ENCODE results near the gene IRF2. TPM values are rescaled to one million over a fixed set of nuclear protein-coding genes. Genes with fewer than 3 reads are reported as not detected.

The IRF2 gene
- total RNA-seq, 2 donors from 2014 or later: 35.3 to 68.0 TPM

DNA sequence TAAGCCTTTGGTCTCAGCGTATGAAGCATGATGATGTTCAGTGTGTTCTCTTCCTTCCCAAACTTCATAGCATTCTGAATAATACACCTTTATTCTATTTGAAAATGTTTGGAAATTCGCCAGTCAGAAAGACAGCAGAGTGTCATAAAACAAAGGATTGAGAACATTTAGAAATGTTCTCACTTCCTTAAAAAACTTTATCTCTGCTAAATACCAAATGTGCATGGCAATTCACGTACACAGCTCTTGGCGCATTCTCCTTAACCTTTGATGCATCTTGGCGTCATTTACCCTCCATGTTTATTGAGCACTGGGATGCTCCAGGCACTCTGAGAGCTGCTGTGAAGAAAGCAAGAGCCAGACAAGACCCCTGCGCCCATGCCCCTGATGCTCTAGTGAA lies 7.2 kb upstream of the IRF2 start:
- no peak for TF ChIP-seq CTCF (IDR thresholded peaks at IDR 0.05)
- no peak for ATAC-seq (ENCODE audit: insufficient number of reproducible peaks, low FRiP score, low read depth)
- no peak overlapping the region for H3K27ac ChIP-seq
- peaks cover 7 to 8% of the 10 kb centered on the region in 2 donors for H3K4me1 ChIP-seq (ENCODE audit: control insufficient read depth in 1 of 2, low read depth in 2 of 2)
- no peaks in the 10 kb centered on the region for H3K36me3 ChIP-seq
- no peak for DNase-seq (ENCODE audit: low spot score)
- no peak overlapping the region for H3K4me3 ChIP-seq
- H3K9me3 ChIP-seq: no peaks in the 10 kb centered on the region
- H3K27me3 ChIP-seq (replicated peaks; ENCODE audit: insufficient read depth): no peaks in the 10 kb centered on the region

GRCh38 chr4:184479516-184479950 lies 5.2 kb upstream of the IRF2 start:
- H3K4me3 ChIP-seq: no peak overlapping the region
- H3K4me1 ChIP-seq (ENCODE audit: control insufficient read depth in 1 of 2, low read depth in 2 of 2): peaks cover 19% of the 10 kb centered on the region in 2 donors
- H3K36me3 ChIP-seq: no peaks in the 10 kb centered on the region
- no peaks in the 10 kb centered on the region for H3K9me3 ChIP-seq
- no peak for TF ChIP-seq CTCF (IDR thresholded peaks at IDR 0.05)
- no peak overlapping the region for H3K27ac ChIP-seq
- DNase-seq (ENCODE audit: low spot score) (no peak), ATAC-seq (ENCODE audit: insufficient number of reproducible peaks, low FRiP score, low read depth) (no peak)
- H3K27me3 ChIP-seq (replicated peaks; ENCODE audit: insufficient read depth): no peaks in the 10 kb centered on the region

DNA sequence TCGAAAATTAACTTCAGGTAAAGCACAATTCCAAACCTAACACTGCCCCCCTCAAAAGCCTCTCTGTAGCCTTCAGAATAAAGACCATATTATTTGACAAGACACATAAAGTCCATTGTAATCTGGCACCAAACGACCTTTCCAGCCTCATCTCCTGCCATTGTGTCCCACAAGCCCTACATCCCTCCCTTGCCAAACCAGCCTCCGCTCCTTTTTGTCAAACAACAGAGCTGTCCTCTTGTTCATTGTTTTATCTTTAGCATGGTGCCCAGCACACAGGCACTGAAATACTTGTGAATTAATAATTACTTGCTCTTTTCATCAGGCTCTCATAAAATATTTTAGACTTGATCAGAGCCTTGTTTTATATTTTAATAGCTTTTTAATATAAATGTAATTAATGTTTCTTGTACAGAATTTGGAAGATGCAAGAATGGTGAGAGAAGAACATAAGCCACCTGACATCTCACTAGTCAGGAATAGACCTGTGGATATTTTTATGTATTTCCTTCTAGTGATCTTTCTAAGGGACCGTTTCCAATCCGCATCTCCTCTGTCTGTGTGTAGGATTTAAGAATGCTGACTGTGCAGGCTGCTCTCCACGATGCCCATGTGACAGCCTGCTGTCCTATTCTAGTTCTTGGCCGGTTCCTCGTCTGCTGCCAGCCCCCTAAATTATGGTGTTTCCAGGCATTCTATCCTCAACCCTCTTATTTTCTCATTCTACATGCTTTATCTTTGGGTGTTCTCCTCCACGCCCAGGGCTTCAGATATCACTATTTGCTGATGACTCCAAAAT lies 3.0 kb upstream of the IRF2 start:
- DNase-seq (ENCODE audit: low spot score) (no peak), ATAC-seq (ENCODE audit: insufficient number of reproducible peaks, low FRiP score, low read depth) (no peak)
- Histone ChIP-seq H3K36me3 (no peaks in the 10 kb centered on the region), H3K4me1 (ENCODE audit: control insufficient read depth in 1 of 2, low read depth in 2 of 2) (peaks cover 19 to 21% of the 10 kb centered on the region in 2 donors), H3K9me3 (no peaks in the 10 kb centered on the region), H3K4me3 (no peak overlapping the region), H3K27me3 (replicated peaks; ENCODE audit: insufficient read depth) (no peaks in the 10 kb centered on the region), H3K27ac (no peak overlapping the region)
- TF ChIP-seq CTCF (IDR thresholded peaks at IDR 0.05): no peak

- Histone ChIP-seq H3K9me3 (no peaks in the 10 kb centered on the region), H3K36me3 (no peaks in the 10 kb centered on the region), H3K27ac (no peak overlapping the region), H3K4me1 (ENCODE audit: control insufficient read depth in 1 of 2, low read depth in 2 of 2) (peaks cover 22 to 28% of the 10 kb centered on the region in 2 donors), H3K4me3 (peak overlapping the region; percentile 8), H3K27me3 (replicated peaks; ENCODE audit: insufficient read depth) (no peaks in the 10 kb centered on the region)
- DNase-seq (ENCODE audit: low spot score): no peak
- no peak for TF ChIP-seq CTCF (IDR thresholded peaks at IDR 0.05)
- ATAC-seq (ENCODE audit: insufficient number of reproducible peaks, low FRiP score, low read depth): no peak
Measured at GRCh38 chr4:184476695-184477094, 2.3 kb upstream of the IRF2 start.

DNA sequence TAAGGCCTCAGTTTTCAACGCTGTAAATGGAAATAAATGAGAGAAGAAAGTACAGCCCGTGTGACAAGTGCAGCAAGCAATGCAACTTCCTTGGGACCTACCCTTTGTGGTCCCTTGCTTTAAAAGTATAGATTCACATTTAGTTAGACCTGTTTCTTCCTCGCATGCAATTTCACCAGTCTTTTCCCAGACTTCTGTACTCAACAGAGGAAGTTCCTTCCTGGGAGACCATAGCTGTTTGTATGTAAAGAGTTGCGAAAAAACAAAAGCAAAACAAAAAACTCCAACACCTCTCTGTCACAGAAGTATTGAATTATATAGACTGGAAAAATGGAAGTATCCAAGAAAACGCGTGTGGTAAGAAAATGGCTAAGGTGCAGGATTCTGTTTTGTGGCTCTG lies 1.1 kb upstream of the IRF2 start:
- H3K4me1 ChIP-seq (ENCODE audit: control insufficient read depth in 1 of 2, low read depth in 2 of 2): peaks cover 22 to 40% of the 10 kb centered on the region in 2 donors

More for the DNA sequence above, 1.1 kb upstream of the IRF2 start:
- Histone ChIP-seq H3K9me3 (no peaks in the 10 kb centered on the region), H3K27me3 (replicated peaks; ENCODE audit: insufficient read depth) (no peaks in the 10 kb centered on the region), H3K36me3 (no peaks in the 10 kb centered on the region), H3K27ac (peak overlapping the region; percentile 96 to 97), H3K4me3 (peak overlapping the region; percentile 98)
- ATAC-seq (ENCODE audit: insufficient number of reproducible peaks, low FRiP score, low read depth): no peak
- no peak for DNase-seq (ENCODE audit: low spot score)
- no peak for TF ChIP-seq CTCF (IDR thresholded peaks at IDR 0.05)
